Kidney tubule cell (primary cell): ENCODE data around the gene OSGEP.

Experiments
- DNase-seq: peaks from one replicate; pipeline ENCODE4 v3.0.0-alpha.2; 2018; ENCODE audit warnings: low spot score

OSGEP gene

DNA sequence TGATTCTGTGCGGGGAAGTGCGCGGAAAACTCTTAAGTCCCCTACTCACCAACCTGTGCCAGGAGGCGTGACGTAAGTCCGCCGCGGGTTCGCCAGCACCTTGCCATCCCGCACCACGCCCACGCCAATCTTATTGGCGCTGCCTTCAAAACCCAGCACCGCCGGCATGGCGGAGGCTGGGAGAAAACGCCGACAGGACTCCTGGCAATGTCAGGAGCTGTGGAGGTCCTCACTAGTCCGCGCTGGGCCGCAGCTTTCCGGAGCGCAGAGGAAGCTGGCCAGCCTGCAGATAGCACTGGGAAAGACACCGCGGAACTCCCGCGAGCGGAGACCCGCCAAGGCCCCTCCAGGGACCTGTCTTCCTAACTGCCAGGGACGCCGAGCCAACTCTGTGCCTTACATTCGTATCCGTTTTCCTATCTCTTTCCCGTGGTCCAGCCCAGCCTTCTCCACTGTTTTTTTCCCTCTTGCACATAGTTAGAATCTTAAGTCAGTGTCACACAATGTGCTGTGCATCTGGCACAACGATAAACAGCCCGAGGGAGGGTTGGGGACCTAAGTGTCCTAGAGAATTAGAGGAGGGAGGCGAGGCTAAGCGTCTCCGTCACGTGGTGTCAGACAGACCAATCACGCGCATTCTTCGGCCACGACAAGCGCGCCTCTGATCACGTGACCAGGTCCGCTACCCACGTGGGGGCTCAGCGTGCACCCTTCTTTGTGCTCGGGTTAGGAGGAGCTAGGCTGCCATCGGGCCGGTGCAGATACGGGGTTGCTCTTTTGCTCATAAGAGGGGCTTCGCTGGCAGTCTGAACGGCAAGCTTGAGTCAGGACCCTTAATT, at the start of gene OSGEP, which contains the start of gene APEX1:
Gene OSGEP (minus strand): TSS at position 297 of the 839 bp plus-strand sequence. CDS start 129 bp downstream, at position 168.
Gene APEX1 (plus strand): TSS at position 711 of the 839 bp plus-strand sequence. CDS start 420 bp downstream, outside the sequence.
- peak; percentile 99 for DNase-seq

DNA sequence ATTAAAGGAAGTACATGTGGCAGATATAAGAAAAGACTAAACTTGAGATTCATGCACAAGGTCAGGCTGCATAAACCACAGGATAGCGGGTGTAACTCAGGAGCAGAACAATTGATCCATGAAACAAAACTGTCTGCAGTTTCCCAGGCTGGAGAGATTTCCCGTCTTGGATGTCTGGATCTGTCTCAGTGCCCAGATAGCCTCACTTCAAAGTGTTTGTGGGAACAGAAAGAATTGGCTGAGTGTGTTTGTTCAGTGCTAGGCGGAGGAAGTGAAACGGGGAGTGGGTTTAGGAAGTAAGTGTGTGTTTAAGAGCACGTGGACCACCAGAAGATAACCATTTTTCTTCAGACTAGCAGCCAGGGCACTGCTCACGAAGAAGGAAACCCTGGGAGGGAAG, 49.3 kb upstream of the OSGEP start:
- peak; percentile 28 for DNase-seq

DNA sequence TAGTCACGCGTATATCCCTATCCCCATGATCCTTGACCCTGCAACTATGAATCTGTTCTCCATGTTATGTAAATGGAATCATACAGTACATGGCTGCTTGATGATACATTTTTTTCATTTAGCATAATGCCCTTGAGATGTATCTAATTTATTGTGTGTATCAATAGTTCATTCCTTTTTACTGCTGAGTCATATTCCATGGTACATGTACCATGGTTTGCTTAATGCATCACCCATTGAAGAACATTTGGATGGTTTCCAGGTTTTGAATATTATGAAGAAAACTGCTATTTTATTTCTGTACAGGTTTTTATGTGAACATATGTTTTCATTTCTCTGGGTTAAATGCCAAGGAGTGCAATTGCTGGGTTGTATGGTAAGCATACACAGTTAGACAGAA, 46.7 kb upstream of the OSGEP start:
- peak; percentile 32 for DNase-seq

DNA sequence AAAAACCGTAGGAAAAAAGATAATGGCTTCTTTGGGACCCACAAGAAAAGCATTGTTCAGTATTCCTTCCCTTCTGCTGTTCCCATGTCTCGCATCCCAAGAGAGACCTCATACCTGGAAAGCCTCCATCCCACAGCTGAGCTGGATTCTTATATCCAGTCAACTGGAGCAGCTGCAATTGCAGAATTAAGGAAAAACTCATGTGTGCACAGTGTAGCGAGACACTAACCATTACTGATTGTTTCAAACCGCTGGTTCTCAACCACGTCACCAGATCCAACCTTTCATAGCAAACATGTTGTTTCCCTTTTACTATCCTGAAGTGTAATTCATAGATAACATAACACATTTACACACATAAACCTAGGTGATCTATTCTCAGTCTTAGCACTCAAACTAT, 45.3 kb upstream of the OSGEP start:
- DNase-seq: peak; percentile 41

DNA sequence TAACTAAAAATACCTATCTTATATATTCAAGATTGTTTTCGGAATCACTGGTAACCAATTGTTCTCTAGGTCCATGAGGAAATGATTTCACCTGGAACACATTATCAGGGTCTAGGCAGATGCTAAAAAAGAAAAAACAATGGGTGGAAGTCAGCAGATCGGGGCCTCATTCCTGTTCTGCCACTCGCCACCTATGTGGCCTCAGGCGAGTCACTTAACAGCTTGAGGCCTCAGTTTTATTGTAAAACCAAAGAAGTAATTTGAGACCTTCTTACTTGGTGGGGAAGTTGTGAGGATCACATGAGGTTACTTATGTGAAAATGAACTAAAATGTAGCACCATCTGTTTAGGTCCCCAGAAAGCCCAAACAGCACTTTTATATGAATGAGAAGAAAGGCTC, 44.5 kb upstream of the OSGEP start:
- peak; percentile 17 for DNase-seq

DNA sequence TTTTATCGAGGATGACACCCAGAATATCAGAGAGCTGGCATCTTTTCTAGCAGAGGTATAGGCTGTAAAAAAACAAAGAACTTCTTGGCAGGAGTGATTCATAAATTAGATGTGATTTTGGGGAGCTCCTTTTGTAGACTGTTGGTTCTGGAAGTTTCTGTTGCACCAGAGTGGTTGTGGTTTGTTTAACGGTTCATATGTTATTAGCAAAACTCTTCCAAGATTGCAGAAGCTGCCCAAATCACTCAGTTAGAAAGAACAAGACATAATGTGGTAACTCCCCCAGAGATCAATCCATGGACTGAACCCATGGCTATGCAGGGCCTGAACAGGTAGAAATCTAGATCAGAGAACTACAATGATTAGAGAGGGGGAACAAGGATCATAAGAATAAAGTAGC, 44.0 kb upstream of the OSGEP start:
- DNase-seq: no peak

DNA sequence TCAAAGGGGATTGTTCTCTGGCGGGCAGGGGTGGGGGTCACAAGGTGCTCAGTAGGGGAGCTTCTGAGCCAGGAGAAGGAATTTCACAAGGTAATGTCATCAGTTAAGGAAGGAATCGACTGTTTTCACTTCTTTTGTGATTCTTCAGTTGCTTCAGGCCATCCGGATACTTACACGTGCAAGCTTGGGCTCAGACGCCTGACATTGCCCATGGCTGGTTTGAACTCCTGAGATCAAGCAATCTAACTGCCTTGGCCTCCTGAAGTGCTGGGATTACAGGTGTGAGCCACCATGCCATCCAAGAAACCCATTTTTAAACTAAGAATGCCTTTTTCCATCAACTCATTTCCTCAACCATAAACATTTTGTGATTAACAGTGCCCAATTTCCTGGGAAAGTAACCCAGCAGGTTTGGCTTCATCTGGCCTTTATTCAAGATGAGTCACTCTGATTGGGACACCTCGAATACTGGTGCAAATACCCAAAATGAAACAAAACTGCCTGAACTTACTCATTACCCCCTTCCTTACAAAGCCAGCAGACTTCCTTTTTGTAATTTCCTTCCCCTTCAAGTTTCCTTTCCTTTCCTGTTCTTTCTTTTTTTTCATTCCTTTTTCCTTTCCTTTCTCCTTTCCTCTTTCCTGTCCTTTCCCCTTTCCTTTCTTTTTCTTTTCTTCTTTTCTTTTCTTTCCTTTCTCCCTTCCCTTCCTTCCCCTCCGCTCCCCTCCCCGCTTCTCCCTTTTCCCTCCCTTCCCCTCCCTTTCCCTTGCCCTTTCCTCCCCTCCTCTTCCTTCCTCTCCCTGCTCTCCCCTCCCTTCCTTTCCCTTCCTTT, 40.5 kb upstream of the OSGEP start:
- DNase-seq: peak; percentile 17

DNA sequence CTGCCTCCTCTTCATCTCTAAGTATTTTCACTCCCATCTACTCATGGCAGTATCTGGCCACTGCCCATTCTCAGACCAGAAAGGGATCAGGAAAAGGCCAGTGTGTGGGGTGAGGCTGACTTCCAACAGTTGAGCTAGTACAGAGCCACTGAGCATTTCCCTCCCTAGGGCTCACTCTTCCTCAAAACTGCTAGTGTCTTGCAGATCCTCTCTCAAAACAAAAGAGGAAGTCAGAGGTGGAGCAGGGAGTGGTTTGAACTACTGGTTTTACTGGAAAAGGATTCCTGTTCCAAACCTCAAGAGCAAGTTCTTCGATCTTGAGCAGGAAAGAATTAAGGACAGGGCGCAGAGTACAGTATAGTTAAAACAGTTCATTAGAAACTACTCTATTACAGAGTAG, 39.0 kb upstream of the OSGEP start:
- DNase-seq: no peak

DNA sequence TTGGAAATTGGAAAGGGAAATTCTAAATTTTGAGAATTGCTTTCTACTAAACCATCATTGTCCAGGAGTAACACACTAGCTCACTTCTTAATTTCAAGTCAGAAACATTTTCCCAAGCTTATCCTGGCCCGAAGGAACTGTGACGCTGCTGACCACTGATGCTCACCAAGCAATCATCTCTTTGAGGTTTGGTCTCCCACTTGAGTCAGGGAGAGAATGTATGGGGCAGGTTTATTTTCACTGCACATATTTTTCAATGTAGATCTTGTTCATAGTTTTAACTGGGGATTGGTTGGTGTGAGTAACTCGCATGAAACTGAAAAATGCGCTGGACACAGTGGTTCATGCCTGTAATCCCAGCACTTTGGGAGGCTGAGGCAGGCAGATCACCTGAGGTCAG, 37.9 kb upstream of the OSGEP start:
- DNase-seq: no peak

DNA sequence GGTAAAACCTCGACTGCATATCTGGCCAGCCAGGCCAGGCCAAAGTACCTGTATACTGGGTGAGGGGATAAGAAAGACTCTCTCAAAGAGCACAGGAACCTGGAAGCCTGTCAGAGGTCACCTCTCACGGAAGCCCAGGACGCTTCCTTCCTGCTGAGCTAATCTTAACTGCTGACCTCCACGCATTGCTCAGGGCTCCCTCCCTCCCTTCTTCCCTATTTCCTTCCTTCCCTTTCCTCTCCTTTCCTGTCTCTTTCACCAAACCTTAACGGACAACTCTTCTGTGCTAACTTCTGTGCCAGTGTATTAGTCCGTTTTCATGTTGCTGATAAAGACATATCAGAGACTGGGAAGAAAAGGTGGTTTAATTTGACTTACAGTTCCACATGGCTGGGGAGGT, 36.0 kb upstream of the OSGEP start:
- no peak for DNase-seq

DNA sequence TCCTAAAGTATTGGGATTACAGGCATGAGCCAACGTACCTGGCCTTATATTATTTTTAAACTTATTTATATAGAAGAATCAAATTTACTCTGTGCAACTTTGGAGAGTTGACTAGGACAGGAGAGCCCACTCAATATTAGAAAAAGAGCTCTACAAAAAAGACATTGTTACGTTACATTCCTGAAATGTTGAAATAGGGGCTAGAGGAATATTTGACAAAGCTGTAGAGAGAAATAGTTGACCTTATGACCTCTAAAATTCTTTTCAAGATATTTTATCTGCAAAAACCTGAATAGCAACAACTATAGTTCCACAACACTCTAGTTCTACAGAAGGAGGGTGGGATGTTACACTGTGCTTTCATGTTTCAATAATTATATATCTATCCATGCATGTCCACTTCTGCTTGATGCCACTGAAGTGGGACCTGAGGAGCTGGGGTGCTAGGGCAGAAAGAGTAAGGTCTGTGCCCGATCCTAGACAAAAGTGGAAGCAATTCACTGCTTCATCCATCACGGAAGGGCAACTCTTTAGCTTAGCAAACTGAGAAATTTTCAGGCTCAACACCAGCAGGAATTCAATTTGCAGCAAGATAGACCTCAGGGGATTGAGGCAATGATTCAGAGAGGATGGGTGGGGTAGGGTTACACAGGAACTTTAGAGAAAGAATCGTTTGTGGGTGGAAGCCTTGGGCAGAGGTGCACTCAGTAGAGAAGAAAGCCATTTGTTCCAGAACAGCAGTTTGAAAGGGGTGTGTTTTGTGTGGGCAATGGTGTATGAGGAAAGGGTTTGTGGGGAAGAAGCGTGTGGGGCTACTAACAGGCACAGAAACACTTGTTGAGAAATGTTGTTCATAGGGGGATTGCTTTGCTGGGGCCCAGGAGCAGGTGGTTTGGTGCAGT, 34.7 kb upstream of the OSGEP start:
- peak; percentile 69 for DNase-seq

DNA sequence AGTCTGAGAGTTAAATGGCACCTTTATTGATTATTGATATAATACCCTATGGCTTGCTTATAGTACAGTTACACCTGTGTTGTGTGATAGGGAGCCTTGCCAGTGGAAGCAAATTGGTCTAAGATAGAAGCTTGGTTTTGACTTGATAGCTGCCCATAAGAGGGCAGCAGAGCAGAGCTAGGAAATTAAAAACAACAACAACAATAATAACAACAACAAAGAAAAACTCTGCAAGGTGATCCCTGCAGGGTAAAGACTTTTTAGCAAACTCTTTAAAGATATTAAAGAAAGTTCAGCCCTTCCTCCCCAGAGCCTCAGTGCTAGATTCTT, 32.7 kb upstream of the OSGEP start:
- no peak for DNase-seq

DNA sequence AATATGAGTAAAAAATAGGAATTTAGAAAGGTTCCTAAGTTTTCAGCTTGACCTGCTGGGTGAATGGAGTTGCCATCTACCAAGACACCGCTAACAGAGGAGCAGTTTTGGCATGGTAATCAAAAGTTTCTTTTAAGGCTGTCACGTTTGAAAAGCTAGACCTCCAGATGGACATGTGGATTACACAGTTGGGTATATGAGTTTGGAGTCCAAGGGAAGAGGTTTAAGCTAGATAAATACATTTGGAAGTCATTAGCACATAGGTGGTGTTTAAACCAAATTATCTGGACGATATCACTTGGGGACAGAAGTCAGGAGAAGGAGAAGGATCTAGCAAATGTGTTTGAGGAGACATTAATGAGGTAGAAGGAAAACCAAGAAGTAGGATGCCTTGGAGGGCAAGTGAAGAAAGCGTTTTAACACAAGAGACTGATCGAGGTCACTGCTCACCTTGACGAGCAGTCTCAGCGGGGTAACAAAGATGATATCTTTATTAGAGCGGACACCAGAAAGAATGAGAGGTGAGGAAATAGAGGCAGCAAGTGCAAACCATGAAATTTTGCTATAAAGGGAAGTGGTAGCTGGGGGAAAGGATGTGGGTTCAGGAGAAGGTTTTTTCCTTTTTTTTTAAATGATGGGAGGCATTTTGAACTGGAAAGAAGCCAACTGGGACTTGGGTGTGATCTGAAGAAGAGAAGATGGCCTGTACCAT, 32.2 kb upstream of the OSGEP start:
- no peak for DNase-seq

DNA sequence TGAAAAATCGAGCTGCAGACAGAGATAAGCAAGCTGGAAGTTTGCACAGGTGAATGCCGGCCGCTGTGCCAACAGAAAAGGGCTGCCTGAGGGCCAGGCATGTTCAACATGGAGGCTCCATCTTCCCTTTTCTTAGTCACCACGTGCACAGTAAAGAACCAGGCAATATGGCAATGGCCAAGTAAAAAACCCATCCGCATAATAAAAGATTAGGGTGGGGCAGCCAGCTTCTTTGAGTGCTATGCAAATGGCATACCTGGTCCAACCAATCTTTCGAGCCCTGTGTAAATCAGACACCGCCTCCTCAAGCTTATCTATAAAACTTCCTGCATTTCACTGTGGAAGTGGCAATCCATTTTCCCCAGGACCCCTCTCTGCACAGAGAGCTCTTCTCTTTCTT, 31.3 kb upstream of the OSGEP start:
- DNase-seq: no peak

DNA sequence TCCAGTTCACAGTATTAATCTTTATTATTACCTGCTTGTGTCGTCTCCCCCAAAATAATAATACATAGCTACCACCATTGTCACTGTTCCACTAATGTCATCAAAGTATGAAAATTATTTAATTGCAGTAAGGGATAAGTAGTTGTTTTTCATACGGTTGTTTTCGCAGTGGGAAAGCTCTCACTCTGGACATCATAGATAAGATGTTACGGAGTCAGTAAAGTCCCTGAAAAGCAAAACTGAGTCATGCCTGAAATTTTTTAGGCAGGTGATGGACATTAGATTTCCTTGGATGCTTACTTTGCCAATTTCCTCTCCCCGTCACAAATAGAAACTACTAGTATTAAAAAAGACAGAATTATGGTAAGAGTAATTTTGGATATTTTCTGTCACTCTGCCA, 27.8 kb upstream of the OSGEP start:
- DNase-seq: no peak

DNA sequence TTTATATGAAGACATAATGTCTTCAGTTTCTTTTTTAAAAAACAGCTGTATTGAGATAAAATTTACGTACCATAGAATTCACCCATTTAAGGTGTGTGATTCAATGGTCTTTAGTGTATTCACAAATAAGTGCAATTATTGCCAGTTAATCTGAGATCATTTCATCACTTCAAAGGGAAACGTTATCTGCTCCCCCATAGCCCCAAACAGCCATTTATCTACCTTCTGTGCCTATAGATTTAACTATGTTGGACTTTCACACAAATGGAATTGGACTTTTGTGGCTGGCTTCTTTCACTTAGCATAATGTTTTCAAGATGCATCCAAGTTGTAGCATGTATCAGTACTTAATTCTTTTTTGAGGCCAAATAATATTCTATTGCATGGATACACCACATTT, 24.3 kb upstream of the OSGEP start:
- DNase-seq: no peak

DNA sequence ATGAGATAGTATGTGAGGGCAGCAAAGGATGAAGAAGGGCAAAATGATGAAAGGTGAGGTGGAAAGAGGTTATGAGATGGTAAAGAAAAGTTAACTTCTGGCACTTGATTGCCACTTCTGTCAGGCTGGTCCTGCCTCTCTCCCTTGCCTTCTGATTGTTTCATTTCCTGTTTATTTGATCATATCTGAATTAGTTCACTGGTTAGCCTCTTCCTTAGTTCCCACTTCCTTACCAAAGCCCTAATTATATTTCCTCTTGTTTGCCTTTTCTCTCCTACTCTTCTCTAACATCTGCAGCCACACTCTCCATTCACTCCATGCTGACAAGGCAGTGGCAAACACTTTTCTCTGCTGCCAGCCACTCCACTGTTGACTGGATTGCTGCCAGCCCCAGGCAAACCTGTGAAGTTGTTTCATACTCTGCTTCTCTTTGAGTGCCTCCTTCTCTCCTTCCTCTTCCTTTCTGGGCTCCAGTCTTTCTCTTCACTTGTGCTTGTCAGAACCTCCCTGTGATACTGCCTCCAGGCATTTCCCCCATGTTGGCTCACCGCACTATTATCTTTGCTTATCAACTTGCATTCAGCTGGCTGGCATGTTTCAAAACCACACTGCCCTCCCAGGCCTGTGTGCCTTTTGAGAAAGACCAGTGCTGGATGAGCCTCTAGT, 22.7 kb upstream of the OSGEP start:
- DNase-seq: peak; percentile 28

DNA sequence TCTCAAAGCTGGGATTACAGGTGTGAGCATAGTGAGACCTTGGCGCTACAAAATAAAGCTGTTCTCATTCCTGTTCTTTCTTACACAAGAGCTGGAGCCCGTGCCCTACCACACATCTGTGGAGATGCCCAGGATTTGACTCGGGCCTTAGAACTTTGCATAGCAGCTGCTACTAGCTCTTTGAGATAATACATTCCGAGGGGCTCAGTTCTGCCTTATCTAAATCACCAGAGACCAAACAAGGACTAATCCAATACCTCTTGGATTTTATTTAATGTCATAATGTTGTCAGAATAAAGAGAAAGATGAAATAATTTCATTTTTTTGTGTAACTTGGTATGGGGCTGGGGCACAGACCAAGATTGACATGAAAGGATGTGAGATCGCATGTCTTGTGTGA, 22.2 kb upstream of the OSGEP start:
- DNase-seq: no peak

DNA sequence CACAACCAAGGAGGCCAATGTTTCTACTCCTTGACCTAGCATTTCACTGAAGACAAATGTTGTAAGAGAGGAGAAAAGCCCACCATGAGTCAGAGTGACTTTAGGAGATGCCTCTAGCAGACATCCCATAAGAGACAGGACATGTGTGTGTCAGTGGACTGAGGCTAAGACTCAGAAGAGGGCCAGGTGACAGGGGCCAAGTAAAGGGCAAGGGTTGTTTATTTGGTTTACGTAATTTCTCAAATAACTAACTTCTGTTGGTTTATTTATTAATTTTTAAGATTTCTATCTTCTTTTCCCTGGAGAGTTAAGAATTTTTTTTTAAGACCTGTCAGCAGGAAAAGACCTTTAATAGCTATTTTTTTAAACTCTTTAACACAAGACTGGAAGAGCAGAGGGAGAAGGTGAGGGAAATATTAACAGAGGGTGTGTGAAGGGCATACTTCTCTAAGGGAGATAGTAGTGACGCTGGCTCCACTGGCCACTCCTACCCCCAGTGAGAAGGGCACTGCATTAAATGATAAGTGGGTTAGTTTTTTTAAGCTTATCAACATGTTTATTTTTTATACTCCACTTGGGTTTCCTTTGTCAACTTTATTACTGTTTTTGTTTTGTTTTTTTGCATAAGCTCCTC, 18.0 kb upstream of the OSGEP start:
- no peak for DNase-seq

DNA sequence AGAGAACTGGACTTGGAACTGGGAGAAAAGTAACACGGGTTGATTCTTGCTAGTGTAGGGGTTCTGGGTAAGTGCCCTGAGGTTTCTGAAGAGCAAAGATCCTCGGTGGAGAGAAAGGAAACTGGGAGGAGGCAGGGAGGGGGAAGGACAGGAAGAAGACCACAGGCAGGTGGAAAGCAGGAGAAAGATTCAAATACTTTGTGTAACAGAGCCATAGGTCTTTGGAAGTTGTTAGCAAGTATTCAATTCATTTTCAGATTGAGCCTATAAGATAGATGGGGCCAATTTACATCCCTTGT, 15.9 kb upstream of the OSGEP start:
- DNase-seq: no peak
